SJCRH30 (cell line): ENCODE results near the gene IQCN. TPM values are rescaled to one million over a fixed set of nuclear protein-coding genes. Genes with fewer than 3 reads are reported as not detected.
A peak's percentile ranks its signal among the peaks of the same experiment; 100 is the strongest.

ENCODE experiments used
- DNase-seq, 2 experiments: peaks; one replicate each; pipeline ENCODE4 v3.0.0-alpha.2; 2015 to 2020
- H3K27ac ChIP-seq: fragments of 250-450 bp; sonication (Bioruptor Pico); 2 replicates; pipeline ENCODE4 v1.5.1; 2020; ENCODE audit warnings: mild to moderate bottlenecking, moderate library complexity
- H3K27me3 ChIP-seq: fragments of 250-450 bp; sonication (Bioruptor Pico); 2 replicates; pipeline ENCODE4 v1.5.1; 2020; ENCODE audit warnings: mild to moderate bottlenecking, moderate library complexity
- H3K36me3 ChIP-seq: fragments of 250-450 bp; sonication (Bioruptor Pico); 2 replicates; pipeline ENCODE4 v1.5.1; 2020; ENCODE audit warnings: mild to moderate bottlenecking, moderate library complexity
- H3K4me1 ChIP-seq: fragments of 250-450 bp; sonication (Bioruptor Pico); 2 replicates; pipeline ENCODE4 v1.5.1; 2020; ENCODE audit warnings: mild to moderate bottlenecking, moderate library complexity
- H3K4me3 ChIP-seq: fragments of 250-450 bp; sonication (Bioruptor Pico); 2 replicates; pipeline ENCODE4 v1.5.1; 2020; ENCODE audit warnings: mild to moderate bottlenecking, moderate library complexity
- H3K9me3 ChIP-seq: fragments of 250-450 bp; sonication (Bioruptor Pico); replicated peaks from 2 replicates; pipeline ENCODE4 v1.5.1; 2020; ENCODE audit warnings: mild to moderate bottlenecking, moderate library complexity
- total RNA-seq: library from RNA; depleted of rRNA; stranded (reverse); fragments of >200 nt; shearing (Covaris generic); gene quantifications from 2 replicates; pipeline ENCODE4 v1.2.3, GENCODE V29; 2014

IQCN gene
- total RNA-seq, 1 experiment from 2014 or later, result 0.06 TPM

DNA sequence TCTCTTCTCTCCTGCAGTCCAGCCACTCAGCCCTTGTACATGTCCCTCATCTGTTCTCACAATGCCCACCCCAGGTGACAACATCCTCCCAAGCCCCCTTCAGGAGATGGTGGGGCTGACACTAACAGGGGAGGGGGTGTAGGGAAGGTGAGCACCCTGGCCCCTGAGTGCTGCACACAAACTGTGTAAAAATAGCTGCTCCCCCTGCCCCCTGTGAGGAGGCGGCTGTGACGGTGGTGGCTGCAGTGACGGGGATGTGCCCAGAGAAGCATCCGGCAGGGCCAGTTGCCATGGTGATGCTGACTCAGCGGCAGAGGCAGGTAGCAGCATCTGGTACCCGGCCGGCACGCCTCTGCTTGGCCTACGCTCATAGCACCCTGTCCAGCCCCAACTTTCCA is 20.2 kb upstream of the IQCN start:
- Histone ChIP-seq H3K9me3 (no peaks in the 10 kb centered on the region), H3K4me1 (peaks cover 18% of the 10 kb centered on the region), H3K4me3 (no peak overlapping the region), H3K27ac (no peak overlapping the region), H3K27me3 (no peaks in the 10 kb centered on the region), H3K36me3 (no peaks in the 10 kb centered on the region)
- peak in 1 of 2 experiments; percentile 44 for DNase-seq

GRCh38 chr19:18293642-18294466 is 19.6 kb upstream of the IQCN start:
- Histone ChIP-seq H3K4me3 (no peak overlapping the region), H3K36me3 (no peaks in the 10 kb centered on the region), H3K27ac (no peak overlapping the region), H3K4me1 (peaks cover 18% of the 10 kb centered on the region), H3K9me3 (no peaks in the 10 kb centered on the region), H3K27me3 (no peaks in the 10 kb centered on the region)
- DNase-seq, result peak in 1 of 2 experiments; percentile 27

GRCh38 chr19:18292810-18293641 is 18.8 kb upstream of the IQCN start:
- Histone ChIP-seq H3K9me3 (no peaks in the 10 kb centered on the region), H3K27ac (no peak overlapping the region)
- DNase-seq, result peak; percentile 84 to 90

DNA sequence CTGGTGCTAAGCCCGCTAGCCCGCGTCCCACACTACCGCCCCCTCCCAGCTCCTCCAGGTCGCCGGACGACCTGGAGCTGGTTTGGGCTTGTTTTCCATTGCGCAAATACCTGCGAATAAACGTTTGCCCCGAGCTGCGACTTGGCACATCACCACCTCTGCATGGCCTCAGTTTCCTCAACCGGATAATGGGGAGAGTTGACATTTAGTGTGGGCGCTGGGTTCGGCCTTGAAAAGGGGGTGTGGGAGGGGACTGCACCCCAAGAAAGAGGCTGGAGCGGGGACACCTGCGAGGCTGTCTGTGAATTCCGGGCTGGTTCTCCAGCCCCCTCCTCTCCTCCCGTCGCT is 18.2 kb upstream of the IQCN start:
- no peak for DNase-seq
- Histone ChIP-seq H3K27me3 (no peaks in the 10 kb centered on the region), H3K27ac (peak overlapping the region; percentile 69; the same call in 1 of the 2 replicates), H3K9me3 (no peaks in the 10 kb centered on the region), H3K36me3 (no peaks in the 10 kb centered on the region), H3K4me3 (peak overlapping the region; percentile 61), H3K4me1 (peaks cover 28% of the 10 kb centered on the region)

More at GRCh38 chr19:18292810-18293641, 18.8 kb upstream of the IQCN start:
- Histone ChIP-seq H3K27me3 (no peaks in the 10 kb centered on the region), H3K4me3 (peak overlapping the region; percentile 61), H3K36me3 (no peaks in the 10 kb centered on the region), H3K4me1 (peaks cover 22% of the 10 kb centered on the region)

GRCh38 chr19:18291590-18292461 is 17.6 kb upstream of the IQCN start:
- DNase-seq, result peak; percentile 85 to 89
- H3K4me1 ChIP-seq, result peaks cover 34% of the 10 kb centered on the region
- no peaks in the 10 kb centered on the region for H3K9me3 ChIP-seq
- no peaks in the 10 kb centered on the region for H3K27me3 ChIP-seq
- no peaks in the 10 kb centered on the region for H3K36me3 ChIP-seq
- peak overlapping the region; percentile 61 for H3K4me3 ChIP-seq
- H3K27ac ChIP-seq, result peak overlapping the region; percentile 69

GRCh38 chr19:18291019-18291524 is 16.8 kb upstream of the IQCN start:
- peak overlapping the region; percentile 69; the same call in 1 of the 2 replicates for H3K27ac ChIP-seq
- H3K4me1 ChIP-seq, result peaks cover 41% of the 10 kb centered on the region
- H3K36me3 ChIP-seq, result no peaks in the 10 kb centered on the region
- no peaks in the 10 kb centered on the region for H3K27me3 ChIP-seq
- DNase-seq, result peak in 1 of 2 experiments; percentile 27
- H3K9me3 ChIP-seq, result no peaks in the 10 kb centered on the region
- H3K4me3 ChIP-seq, result peak overlapping the region; percentile 61

- H3K4me1 ChIP-seq, result peaks cover 44% of the 10 kb centered on the region
- no peaks in the 10 kb centered on the region for H3K36me3 ChIP-seq
- H3K9me3 ChIP-seq, result no peaks in the 10 kb centered on the region
- no peaks in the 10 kb centered on the region for H3K27me3 ChIP-seq
- H3K4me3 ChIP-seq, result no peak overlapping the region
- no peak overlapping the region for H3K27ac ChIP-seq
- DNase-seq, result peak; percentile 55 to 60
These were observed 16.2 kb upstream of the IQCN start for GRCh38 chr19:18290302-18291018.

DNA sequence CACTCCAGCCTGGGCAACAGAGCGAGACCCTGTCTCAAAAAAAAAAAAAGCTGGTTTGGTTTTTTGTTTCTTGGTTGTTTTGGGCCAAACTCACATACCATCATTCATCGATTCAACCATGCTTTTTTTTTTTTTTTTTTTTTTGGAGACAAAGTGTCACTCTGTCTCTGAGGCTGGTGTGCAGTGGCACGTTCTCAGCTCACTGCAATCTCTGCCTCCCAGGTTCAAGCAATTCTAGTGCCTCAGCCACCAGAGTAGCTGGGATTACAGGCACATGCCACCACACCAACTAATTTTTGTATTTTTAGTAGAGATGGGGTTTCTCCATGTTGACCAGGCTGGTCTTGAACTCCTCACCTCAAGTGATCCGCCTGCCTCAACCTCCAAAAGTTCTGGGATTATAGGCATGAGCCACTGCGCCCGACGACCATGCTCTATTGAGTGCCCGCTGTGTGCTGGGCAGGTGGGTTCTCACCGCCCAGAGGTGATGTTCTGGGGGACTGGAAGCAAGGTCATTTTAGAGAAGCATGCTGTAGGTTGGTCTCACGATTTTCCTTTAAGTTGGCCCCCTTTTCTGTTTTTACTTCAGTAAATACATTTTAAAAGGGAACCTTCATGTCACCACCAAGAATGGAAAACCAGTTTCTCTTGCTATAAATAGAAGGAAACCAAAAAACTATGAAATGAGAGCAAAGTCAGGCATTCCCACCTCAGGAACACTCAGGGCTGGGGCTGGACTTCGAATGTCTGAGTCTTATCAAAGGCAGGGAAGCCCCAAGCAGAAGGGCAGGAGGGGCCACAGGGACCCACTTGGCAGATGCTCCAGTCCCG is 15.4 kb upstream of the IQCN start:
- no peak overlapping the region for H3K27ac ChIP-seq
- no peaks in the 10 kb centered on the region for H3K9me3 ChIP-seq
- no peak for DNase-seq

GRCh38 chr19:18287836-18288772 is 13.9 kb upstream of the IQCN start:
- peak overlapping the region; percentile 45 for H3K27ac ChIP-seq

More for the DNA sequence above, 15.4 kb upstream of the IQCN start:
- Histone ChIP-seq H3K4me1 (peaks cover 44% of the 10 kb centered on the region), H3K27me3 (no peaks in the 10 kb centered on the region), H3K4me3 (no peak overlapping the region), H3K36me3 (no peaks in the 10 kb centered on the region)

GRCh38 chr19:18286973-18287635 is 12.9 kb upstream of the IQCN start:
- Histone ChIP-seq H3K4me1 (peaks cover 40% of the 10 kb centered on the region), H3K9me3 (no peaks in the 10 kb centered on the region), H3K36me3 (no peaks in the 10 kb centered on the region), H3K27me3 (no peaks in the 10 kb centered on the region), H3K4me3 (no peak overlapping the region), H3K27ac (peak overlapping the region; percentile 45)
- DNase-seq, result peak; percentile 34 to 43

More at GRCh38 chr19:18287836-18288772, 13.9 kb upstream of the IQCN start:
- peak; percentile 82 to 83 for DNase-seq
- H3K4me1 ChIP-seq, result peaks cover 42% of the 10 kb centered on the region
- no peaks in the 10 kb centered on the region for H3K27me3 ChIP-seq
- peak overlapping the region; percentile 20 for H3K4me3 ChIP-seq
- H3K36me3 ChIP-seq, result no peaks in the 10 kb centered on the region
- H3K9me3 ChIP-seq, result no peaks in the 10 kb centered on the region

DNA sequence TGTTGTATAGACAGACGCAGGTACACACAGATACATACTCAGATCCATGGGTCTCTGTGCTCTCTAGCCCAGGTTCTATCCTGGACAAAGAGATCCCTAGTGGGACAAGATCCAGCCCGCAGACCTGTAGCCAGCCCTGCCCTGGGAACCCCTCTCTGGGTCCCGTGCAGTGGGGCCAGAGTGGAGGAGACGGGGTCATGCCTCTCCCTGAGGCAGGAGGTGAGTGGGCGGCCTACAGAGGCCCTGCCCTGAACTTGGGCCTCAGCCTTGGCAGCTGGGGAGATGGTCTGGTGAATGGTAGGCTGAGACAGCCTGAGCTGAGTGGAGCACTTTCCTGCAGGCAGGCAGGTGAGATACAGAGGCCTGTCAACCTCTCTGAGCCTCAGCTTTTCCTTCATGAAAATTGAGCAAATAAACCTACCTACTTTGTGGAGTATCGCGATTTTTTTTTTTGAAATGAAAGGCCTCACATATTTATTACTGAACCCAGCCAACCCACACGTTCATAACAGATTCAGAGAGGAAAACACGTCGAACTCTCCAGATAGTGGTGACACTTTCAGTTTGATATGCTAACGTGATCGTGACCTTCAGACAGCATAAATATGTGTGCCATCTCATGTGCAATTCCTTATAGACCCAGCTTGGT is 10.6 kb upstream of the IQCN start:
- Histone ChIP-seq H3K4me1 (peaks cover 28% of the 10 kb centered on the region), H3K27me3 (no peaks in the 10 kb centered on the region), H3K27ac (no peak overlapping the region), H3K9me3 (no peaks in the 10 kb centered on the region), H3K36me3 (no peaks in the 10 kb centered on the region), H3K4me3 (no peak overlapping the region)
- peak in 1 of 2 experiments; percentile 45 for DNase-seq
